ENCODE results near the gene RARG. TPM values are rescaled to one million over a fixed set of nuclear protein-coding genes. Genes with fewer than 3 reads are reported as not detected.

RARG gene
- total RNA-seq, 1 experiment from 2014 or later, result 77.2 TPM

GRCh38 chr12:53224897-53225634 is 6.9 kb downstream of the RARG start:
- Mint-ChIP-seq H3K27ac (0 out of 2 replicates have a peak overlapping the region, but pooled peaks have one; percentile 48), H3K9me3 (no peaks in the 10 kb centered on the region), H3K36me3 (peaks cover 5% of the 10 kb centered on the region), H3K4me1 (peaks cover 67% of the 10 kb centered on the region), H3K27me3 (ENCODE audit: low read depth) (no peaks in the 10 kb centered on the region), H3K4me3 (peak overlapping the region; percentile 34)
- DNase-seq (ENCODE audit: low spot score), result no peak
- TF ChIP-seq ZNF138 (CRISPR knock-in tag; conservative IDR thresholded peaks at IDR 0.05), result no peak
- TF ChIP-seq TEAD1 (CRISPR knock-in tag; IDR thresholded peaks at IDR 0.05), result no peak
- TF ChIP-seq ZNF423 (CRISPR knock-in tag; IDR thresholded peaks at IDR 0.05), result no peak
- no peak for TF ChIP-seq E2F4 (CRISPR knock-in tag; IDR thresholded peaks at IDR 0.05; ENCODE audit: borderline replicate concordance, low read depth)
- no peak for TF ChIP-seq ATF3 (CRISPR knock-in tag; conservative IDR thresholded peaks at IDR 0.05)
- no peak for TF ChIP-seq CTCF (IDR thresholded peaks at IDR 0.05)
- TF ChIP-seq FOXP1 (CRISPR knock-in tag; IDR thresholded peaks at IDR 0.05; ENCODE audit: borderline replicate concordance), result no peak
- no peak for TF ChIP-seq STAT6 (CRISPR knock-in tag; conservative IDR thresholded peaks at IDR 0.05; ENCODE audit: low read depth)
- no peak for TF ChIP-seq RELA (CRISPR knock-in tag; IDR thresholded peaks at IDR 0.05; ENCODE audit: borderline replicate concordance)
- TF ChIP-seq ZNF281 (CRISPR knock-in tag; IDR thresholded peaks at IDR 0.05), result no peak
- TF ChIP-seq NR1H2 (CRISPR knock-in tag; IDR thresholded peaks at IDR 0.05), result no peak
- no peak for TF ChIP-seq MLX (CRISPR knock-in tag; IDR thresholded peaks at IDR 0.05)
- no peak for TF ChIP-seq MXD4 (CRISPR knock-in tag; IDR thresholded peaks at IDR 0.05; ENCODE audit: borderline replicate concordance)
- no peak for ATAC-seq
- ChIA-PET POLR2A (interaction anchor here (0.6 to 1.8 kb wide), 3 partner anchors 11 to 122 kb away, joined by 3 to 5 read pairs (median 4); no protein-coding TSS in a partner anchor), CTCF (interaction anchor here (0.6 to 4.8 kb wide), 19 partner anchors 9 to 728 kb away, joined by 3 to 58 read pairs (median 4); partner anchors contain the start of genes AAAS, ESPL1, PFDN5 and SPRYD3)
